ENCODE data around the gene CHD1L. TPM values are rescaled to one million over a fixed set of nuclear protein-coding genes. Genes with fewer than 3 reads are reported as not detected.
"Not testable (repeated sequence)": the region's sequence is repeated elsewhere in the genome, so short reads cannot be mapped to it uniquely, and the experiment has no call there.

CHD1L gene
- total RNA-seq, 1 donor from 2014 or later, result 13.0 TPM

DNA sequence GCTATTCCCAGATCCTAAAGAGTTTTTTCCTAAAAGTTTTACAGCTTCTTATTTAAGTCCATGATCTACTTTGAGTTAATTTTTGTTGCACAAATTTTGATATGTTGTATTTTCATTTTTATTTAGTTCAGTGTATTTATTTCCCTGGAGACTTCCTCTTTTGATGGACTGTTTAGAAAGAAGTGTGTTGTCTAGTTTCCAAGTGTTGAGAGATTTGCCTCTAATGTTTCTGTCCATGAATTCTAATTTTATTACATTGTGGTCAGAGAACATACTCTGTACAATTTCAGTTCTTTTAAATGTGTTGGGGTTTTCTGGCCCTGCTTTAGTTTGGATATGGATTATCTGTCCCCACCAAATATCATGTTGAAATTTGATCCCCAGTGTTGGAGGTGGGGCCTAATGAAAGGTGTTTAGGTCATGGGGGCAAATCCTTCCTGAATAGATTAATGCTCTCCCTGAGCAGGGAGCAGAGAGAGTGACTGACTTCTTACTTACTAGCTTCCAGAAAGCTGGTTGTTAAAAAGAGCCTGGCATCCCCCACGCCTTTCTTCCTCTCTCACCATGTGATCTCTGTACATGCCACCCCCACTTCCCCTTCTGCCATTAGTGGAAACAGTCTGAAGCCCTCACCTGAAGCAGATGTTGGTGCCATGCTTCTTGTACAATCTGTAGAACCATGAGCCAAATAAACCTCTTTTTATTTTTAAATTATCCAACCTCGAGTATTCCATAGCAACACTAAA is 4.6 kb downstream of the CHD1L start:
- intact Hi-C loops (cut with DNase I), result no loop called here

DNA sequence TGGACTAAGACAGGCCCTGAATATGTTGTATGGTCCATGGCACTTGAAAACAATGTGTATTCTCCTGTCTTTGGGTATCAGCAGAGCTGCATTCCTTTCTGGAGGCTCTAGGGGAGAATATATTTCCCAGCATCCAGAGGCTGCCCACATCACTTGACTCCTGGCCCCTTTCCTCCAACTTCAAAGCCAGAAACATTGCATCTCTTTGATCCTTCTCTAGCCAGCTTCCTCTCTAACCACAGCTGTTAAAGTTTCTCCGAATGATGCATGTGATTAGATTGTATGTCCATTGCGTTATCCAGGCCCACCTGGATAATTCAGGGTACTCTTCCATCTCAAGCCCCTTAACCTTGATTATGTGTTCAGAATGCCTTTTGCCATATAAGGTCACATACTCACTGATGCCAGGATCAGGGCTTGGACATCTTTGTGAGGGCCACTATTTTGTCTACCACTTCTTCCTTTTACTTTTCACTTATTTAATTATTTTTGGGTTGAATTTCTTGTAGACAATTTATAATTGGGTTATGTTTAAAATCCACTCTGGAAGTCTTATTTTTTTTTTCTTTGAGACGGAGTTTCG is 5.3 kb downstream of the CHD1L start:
- DNase-seq (ENCODE audit: low spot score), result no peak
- intact Hi-C loops (cut with DNase I), result no loop called here

More for the DNA sequence above, 4.6 kb downstream of the CHD1L start:
- DNase-seq (ENCODE audit: low spot score), result no peak

- intact Hi-C loops (cut with DNase I), result loop anchor here (5.0 kb wide), 1 partner anchor 35 kb away; no protein-coding TSS in a partner anchor
- DNase-seq (ENCODE audit: low spot score), result no peak
Observed at GRCh38 chr1:147252540-147252939, 10.1 kb downstream of the CHD1L start.

- intact Hi-C loops (cut with DNase I), result no loop called here
- no peak for DNase-seq (ENCODE audit: low spot score)
Observed at GRCh38 chr1:147260956-147261355, 18.5 kb downstream of the CHD1L start.

GRCh38 chr1:147264158-147264768 is 21.8 kb downstream of the CHD1L start:
- no peak for DNase-seq (ENCODE audit: low spot score)

GRCh38 chr1:147266381-147266780 is 23.9 kb downstream of the CHD1L start:
- DNase-seq (ENCODE audit: low spot score), result no peak
- intact Hi-C loops (cut with DNase I), result no loop called here

More at GRCh38 chr1:147264158-147264768, 21.8 kb downstream of the CHD1L start:
- intact Hi-C loops (cut with DNase I), result no loop called here

GRCh38 chr1:147267711-147268110 is 25.2 kb downstream of the CHD1L start:
- DNase-seq (ENCODE audit: low spot score), result no peak
- intact Hi-C loops (cut with DNase I), result no loop called here

GRCh38 chr1:147270721-147271120 is 28.2 kb downstream of the CHD1L start:
- intact Hi-C loops (cut with DNase I), result loop anchor here (10.0 kb wide), 2 partner anchors 364 to 624 kb away; no protein-coding TSS in a partner anchor
- DNase-seq (ENCODE audit: low spot score), result no peak

DNA sequence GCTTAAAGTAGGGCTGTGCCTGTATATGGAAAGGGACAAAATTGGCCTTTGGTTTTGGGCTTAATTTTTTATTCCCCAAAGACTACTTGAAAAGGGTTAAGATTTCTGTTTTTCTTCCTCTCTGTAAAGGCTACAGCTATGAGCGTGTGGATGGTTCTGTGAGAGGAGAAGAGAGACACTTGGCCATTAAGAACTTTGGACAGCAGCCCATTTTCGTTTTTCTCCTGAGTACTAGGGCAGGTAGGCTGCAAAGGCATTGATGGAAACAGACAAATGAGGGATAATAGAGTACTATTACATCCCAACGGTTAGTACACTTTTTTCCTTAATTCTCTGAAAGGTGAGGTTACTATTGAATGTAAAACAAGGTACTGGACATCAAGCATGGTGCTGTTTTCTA is 29.6 kb downstream of the CHD1L start:
- no peak for DNase-seq (ENCODE audit: low spot score)
- intact Hi-C loops (cut with DNase I), result loop anchor here (10.0 kb wide), 2 partner anchors 363 to 623 kb away; no protein-coding TSS in a partner anchor

DNA sequence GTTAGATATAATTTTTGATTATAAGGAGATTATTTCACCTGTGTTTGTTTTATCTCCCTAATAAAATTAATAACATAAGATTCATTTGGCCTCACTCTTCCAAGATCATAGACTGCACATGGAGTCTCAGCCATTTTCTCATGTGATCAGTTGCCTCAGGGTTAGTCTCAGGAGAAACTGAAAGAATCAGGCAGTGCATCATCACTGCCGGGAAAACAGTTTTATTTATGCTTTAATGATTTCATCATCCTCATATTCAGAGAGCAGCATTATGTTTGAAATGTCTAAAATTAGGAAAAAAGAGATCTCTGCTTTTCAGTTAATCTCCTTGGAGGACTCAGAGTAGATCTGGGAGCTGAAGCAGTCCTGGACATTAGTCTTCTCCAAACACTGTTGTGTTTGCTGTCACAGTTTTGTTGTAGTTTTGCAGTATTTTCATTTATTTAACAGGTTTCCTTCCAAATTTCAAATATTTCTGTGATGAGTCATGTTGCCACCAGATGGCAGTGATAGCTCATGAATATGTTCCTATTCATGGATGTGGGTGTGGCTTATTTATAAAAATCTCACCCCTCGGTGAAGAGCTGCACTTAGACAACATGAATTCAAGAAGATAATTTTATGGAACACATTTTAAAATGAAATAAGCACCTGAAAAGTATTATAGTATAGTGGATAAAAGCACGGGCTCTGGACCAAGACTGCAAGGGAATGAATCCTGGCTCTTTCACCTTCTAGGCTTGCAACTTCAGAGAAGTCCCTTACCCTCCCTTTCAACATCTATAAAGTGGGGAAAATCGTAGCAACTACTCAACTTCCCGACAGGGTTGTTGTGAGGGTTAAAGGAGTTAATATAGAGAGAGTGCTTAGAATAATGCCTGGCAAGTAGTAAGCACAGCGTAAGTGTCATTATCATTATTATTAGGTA is 31.2 kb downstream of the CHD1L start:
- no peak for DNase-seq (ENCODE audit: low spot score)
- intact Hi-C loops (cut with DNase I), result loop anchor here (2.0 to 10.0 kb wide), 3 partner anchors 117 to 621 kb away; no protein-coding TSS in a partner anchor

GRCh38 chr1:147281950-147282349 is 39.5 kb downstream of the CHD1L start:
- intact Hi-C loops (cut with DNase I), result no loop called here
- DNase-seq (ENCODE audit: low spot score), result no peak

DNA sequence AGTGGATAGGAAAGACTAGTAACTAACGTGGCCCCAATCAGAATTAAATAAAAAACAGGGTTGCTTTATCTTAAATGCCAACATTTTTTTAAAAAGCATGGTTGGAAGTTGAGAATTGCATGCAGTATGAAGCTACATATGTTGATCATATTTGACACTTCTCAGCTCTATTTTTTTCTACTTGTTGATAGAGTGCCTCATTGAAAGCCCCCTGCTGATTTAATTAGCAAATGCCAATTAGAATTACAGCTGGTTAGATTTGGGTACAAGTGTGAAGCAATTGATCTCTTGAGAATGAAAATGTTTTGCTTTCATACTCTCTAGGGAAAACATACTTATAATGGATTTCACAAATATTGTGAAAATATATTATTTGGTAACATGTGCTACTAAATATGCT is 40.5 kb downstream of the CHD1L start:
- no peak for DNase-seq (ENCODE audit: low spot score)
- intact Hi-C loops (cut with DNase I), result no loop called here

- no peak for DNase-seq (ENCODE audit: low spot score)
- intact Hi-C loops (cut with DNase I), result no loop called here
Observed at GRCh38 chr1:147287133-147287865, 44.8 kb downstream of the CHD1L start.

DNA sequence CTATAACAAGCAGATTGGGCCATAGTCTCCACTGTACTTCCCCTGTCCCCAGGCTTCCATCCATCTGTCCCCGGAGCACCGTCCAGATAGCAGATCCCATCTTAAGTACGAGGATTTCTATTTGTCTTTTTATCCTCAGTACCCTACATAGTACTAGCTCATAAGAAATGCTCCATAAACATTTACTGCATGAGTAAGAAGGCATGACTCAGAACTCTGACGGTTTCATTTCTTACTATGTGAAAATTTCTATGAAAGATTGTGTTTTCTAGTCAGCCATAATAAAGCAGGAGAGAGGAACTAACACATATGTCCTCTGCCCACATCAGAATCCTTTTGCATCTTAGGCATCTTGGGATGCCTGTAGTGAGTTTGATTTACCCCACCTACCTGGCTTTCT is 49.5 kb downstream of the CHD1L start:
- intact Hi-C loops (cut with DNase I), result no loop called here
- DNase-seq (ENCODE audit: low spot score), result no peak

GRCh38 chr1:147292631-147293251 is 50.3 kb downstream of the CHD1L start:
- DNase-seq (ENCODE audit: low spot score), result no peak
- intact Hi-C loops (cut with DNase I), result no loop called here

GRCh38 chr1:147297438-147297837 is 55.0 kb downstream of the CHD1L start:
- intact Hi-C loops (cut with DNase I), result no loop called here

GRCh38 chr1:147305803-147306202 is 63.3 kb downstream of the CHD1L start:
- intact Hi-C loops (cut with DNase I); DNase-seq (ENCODE audit: low spot score): not testable (repeated sequence)

More at GRCh38 chr1:147297438-147297837, 55.0 kb downstream of the CHD1L start:
- DNase-seq (ENCODE audit: low spot score), result no peak

DNA sequence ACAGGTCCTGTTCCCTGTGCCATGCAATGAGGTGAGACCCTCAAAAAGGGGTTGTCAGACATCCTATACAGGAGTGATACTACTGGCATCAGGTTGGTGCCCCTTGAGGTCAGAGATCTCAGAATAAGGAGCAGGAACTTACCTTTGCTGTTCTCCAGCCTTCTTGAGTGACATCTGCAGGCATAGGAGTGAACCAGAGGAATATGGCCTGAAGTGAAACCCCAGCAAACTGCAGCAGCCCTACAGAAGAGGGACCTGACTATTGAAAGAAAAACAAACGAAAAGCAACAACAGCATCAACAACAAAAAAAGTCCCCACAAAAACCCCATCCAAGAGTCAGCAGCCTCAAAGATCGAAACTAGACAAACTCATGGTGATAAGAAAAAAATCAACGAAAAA is 74.5 kb downstream of the CHD1L start:
- intact Hi-C loops (cut with DNase I), result no loop called here
- no peak for DNase-seq (ENCODE audit: low spot score)
